HCT116 (cell line): ENCODE data around the gene SLC9A7. TPM values are rescaled to one million over a fixed set of nuclear protein-coding genes. Genes with fewer than 3 reads are reported as not detected.

Source experiments
- ATAC-seq: fragments of 200-7000 bp; cut with Tn5 transposase; 2 replicates; pipeline ENCODE4 v1.9.1; 2020; ENCODE audit warnings: mild to moderate bottlenecking, moderate library complexity
- BruUV-seq: library from RNA; stranded (reverse); fragments of 400-500 nt; replicated peaks from 2 replicates; lab custom pipeline; 2021; lab: Mats Ljungman, UMichigan
- CTCF ChIA-PET: fragments of 300-600 bp; sonication (Branson Sonifier 250); formaldehyde crosslinking; loops from one replicate; lab custom pipeline; 2021; ENCODE audit warnings: antibody characterized with exemption; lab: Charles Lee
- POLR2A ChIA-PET: fragments of 300-600, 350-600 bp; sonication (Branson Sonifier 250); formaldehyde crosslinking; loops from one replicate; lab custom pipeline; 2021; ENCODE audit warnings: antibody characterized with exemption; lab: Charles Lee
- RAD21 ChIA-PET, 2 experiments: fragments of 300-600 bp; sonication (Branson Sonifier 250); formaldehyde crosslinking; loops; one replicate each; lab custom pipeline; 2023; ENCODE audit warnings: low total read pairs in 2 of 2; ENCODE audit not compliant: uncharacterized antibody in 2 of 2, unreplicated experiment in 2 of 2, low non-redundant PET in 1 of 2; lab: Charles Lee
- DNase-seq: peaks from one replicate; pipeline ENCODE4 v3.0.0-alpha.2; 2010; ENCODE audit warnings: low read depth, low spot score
- H2AFZ ChIP-seq: fragments of 200-600 bp; shearing (Covaris generic), sonication (generic); 2 replicates; pipeline ENCODE4 v1.6.1; 2017; ENCODE audit warnings: low read depth, mixed run types, mixed read lengths, antibody characterized with exemption, low read length; ENCODE audit not compliant: poor library complexity, severe bottlenecking
- H3K27ac ChIP-seq: 2 replicates; pipeline ENCODE4 v1.5.1; 2012; ENCODE audit warnings: low read depth, low read length
- H3K27me3 ChIP-seq: fragments of 200-600 bp; sonication (generic); 2 replicates; pipeline ENCODE4 v1.6.1; 2016; ENCODE audit warnings: mixed run types, low read length, mixed read lengths; ENCODE audit not compliant: insufficient read depth
- H3K36me3 ChIP-seq, 2 experiments: fragments of 200-500 bp in 1 of 2; fragments of 200-600 bp in 1 of 2; sonication (Bioruptor generic) in 1 of 2; sonication (generic) in 1 of 2; 2 replicates each; pipeline versions ENCODE4 v1.5.1 to v1.6.1; 2014 to 2016; ENCODE audit warnings: low read length in 2 of 2, inconsistent platforms in 1 of 2, mixed read lengths in 1 of 2, mixed run types in 1 of 2; ENCODE audit not compliant: insufficient read depth in 2 of 2, control insufficient read depth in 1 of 2
- H3K4me1 ChIP-seq, 2 experiments: fragments of 200-600 bp in 1 of 2; sonication (generic) in 1 of 2; 2 replicates each; pipeline versions ENCODE4 v1.5.1 to v1.6.1; 2012 to 2017; ENCODE audit warnings: low read length in 2 of 2, inconsistent platforms in 1 of 2, mild to moderate bottlenecking in 1 of 2, mixed read lengths in 1 of 2, mixed run types in 1 of 2, moderate library complexity in 1 of 2; ENCODE audit not compliant: insufficient read depth in 2 of 2, control insufficient read depth in 1 of 2
- H3K4me2 ChIP-seq: fragments of 200-600 bp; sonication (generic); 2 replicates; pipeline ENCODE4 v1.6.1; 2017; ENCODE audit warnings: mixed run types, low read length, mixed read lengths
- H3K4me3 ChIP-seq, 2 experiments: fragments of 200-600 bp in 1 of 2; sonication (generic) in 1 of 2; replicated peaks in 1 of 2; 2 replicates each; pipeline ENCODE4 v1.5.1; 2011 to 2016; ENCODE audit warnings: low read length in 2 of 2, control low read depth in 1 of 2, low read depth in 1 of 2, mild to moderate bottlenecking in 1 of 2, mixed read lengths in 1 of 2, mixed run types in 1 of 2
- H3K79me2 ChIP-seq: fragments of 200-600 bp; sonication (generic); 2 replicates; pipeline ENCODE4 v1.6.1; 2017; ENCODE audit warnings: mild to moderate bottlenecking, mixed run types, low read length, moderate library complexity, mixed read lengths; ENCODE audit not compliant: insufficient read depth
- H3K9ac ChIP-seq: fragments of 200-600 bp; sonication (generic); 2 replicates; pipeline ENCODE4 v1.6.1; 2016; ENCODE audit warnings: low read length, mixed read lengths
- H3K9me2 ChIP-seq: fragments of 200-600 bp; sonication (generic), shearing (Covaris generic); 2 replicates; pipeline ENCODE4 v1.6.1; 2017; ENCODE audit warnings: mixed run types, mild to moderate bottlenecking, moderate library complexity; ENCODE audit not compliant: insufficient read depth
- H3K9me3 ChIP-seq, 2 experiments: fragments of 200-500 bp in 1 of 2; fragments of 200-600 bp in 1 of 2; sonication (Bioruptor generic) in 1 of 2; sonication (generic) in 1 of 2; 2 replicates each; pipeline ENCODE4 v1.6.1; 2014 to 2017; ENCODE audit warnings: low read length in 2 of 2, mixed read lengths in 2 of 2, inconsistent platforms in 1 of 2, low read depth in 1 of 2, mild to moderate bottlenecking in 1 of 2, mixed run types in 1 of 2, moderate library complexity in 1 of 2; ENCODE audit not compliant: control insufficient read depth in 1 of 2, insufficient read depth in 1 of 2
- H4K20me1 ChIP-seq: fragments of 200-600 bp; sonication (generic), shearing (Covaris generic); 2 replicates; pipeline ENCODE4 v1.6.1; 2017; ENCODE audit warnings: mixed run types, mild to moderate bottlenecking, moderate library complexity; ENCODE audit not compliant: insufficient read depth
- ATF3 ChIP-seq: IDR thresholded peaks from 2 replicates; pipeline ENCODE4 v1.6.1; 2012
- CEBPB ChIP-seq: IDR thresholded peaks from 2 replicates; pipeline ENCODE4 v1.6.1; 2012; ENCODE audit warnings: low read depth
- EGR1 ChIP-seq: IDR thresholded peaks from 2 replicates; pipeline ENCODE4 v1.6.1; 2012; ENCODE audit warnings: low read depth
- ELF1 ChIP-seq: IDR thresholded peaks from 2 replicates; pipeline ENCODE4 v1.6.1; 2012; ENCODE audit warnings: low read depth, borderline replicate concordance
- EZH2 ChIP-seq: fragments of 200-600 bp; sonication (generic); IDR thresholded peaks from 2 replicates; pipeline ENCODE4 v1.6.1; 2017; ENCODE audit warnings: antibody characterized with exemption, mixed run types
- FOSL1 ChIP-seq: IDR thresholded peaks from 2 replicates; pipeline ENCODE4 v1.6.1; 2012; ENCODE audit warnings: low read depth
- POLR2A ChIP-seq: IDR thresholded peaks from 2 replicates; pipeline ENCODE4 v1.7.0; 2011; ENCODE audit warnings: borderline replicate concordance; ENCODE audit not compliant: insufficient read depth, insufficient read length; ENCODE audit errors: extremely low read depth
- POLR2AphosphoS5 ChIP-seq: IDR thresholded peaks from 2 replicates; pipeline ENCODE4 v1.6.1; 2011; ENCODE audit warnings: mild to moderate bottlenecking, low read depth, low read length, moderate library complexity
- RAD21 ChIP-seq: IDR thresholded peaks from 2 replicates; pipeline ENCODE4 v1.6.1; 2012; ENCODE audit warnings: low read depth, mild to moderate bottlenecking
- SIN3A ChIP-seq: IDR thresholded peaks from 2 replicates; pipeline ENCODE4 v1.6.1; 2012; ENCODE audit warnings: low read depth
- SP1 ChIP-seq: IDR thresholded peaks from 2 replicates; pipeline ENCODE4 v1.6.1; 2012; ENCODE audit warnings: low read depth
- ZFX ChIP-seq: fragments of 450-650 bp; IDR thresholded peaks from 2 replicates; pipeline ENCODE4 v1.6.1; 2017
- ZNF274 ChIP-seq: fragments of 200-500 bp; sonication (Bioruptor generic); IDR thresholded peaks from 2 replicates; pipeline ENCODE4 v1.6.1; 2014; ENCODE audit warnings: mild to moderate bottlenecking, low read depth, low read length, inconsistent platforms
- intact Hi-C: fragments of 100-400 bp; cut with micrococcal nuclease; formaldehyde crosslinking; loops from 2 replicates; pipeline ENCODE4 v1.10.0; 2022
- total RNA-seq: library from RNA; stranded (reverse); gene quantifications from one replicate; pipeline ENCODE4 v1.2.1, GENCODE V29; 2021; ENCODE audit not compliant: unreplicated experiment
- TF ChIP-seq, protein P1 (sequence below): IDR thresholded peaks from 2 replicates; pipeline ENCODE4 v1.6.1; 2012
- TF ChIP-seq, protein P2 (sequence below): IDR thresholded peaks from 2 replicates; pipeline ENCODE4 v1.6.1; 2011; ENCODE audit warnings: mild to moderate bottlenecking, low read length, moderate library complexity; ENCODE audit not compliant: insufficient replicate concordance; ENCODE audit errors: extremely low read depth

The SLC9A7 gene
- total RNA-seq, 1 experiment from 2014 or later = 18.6 TPM

DNA sequence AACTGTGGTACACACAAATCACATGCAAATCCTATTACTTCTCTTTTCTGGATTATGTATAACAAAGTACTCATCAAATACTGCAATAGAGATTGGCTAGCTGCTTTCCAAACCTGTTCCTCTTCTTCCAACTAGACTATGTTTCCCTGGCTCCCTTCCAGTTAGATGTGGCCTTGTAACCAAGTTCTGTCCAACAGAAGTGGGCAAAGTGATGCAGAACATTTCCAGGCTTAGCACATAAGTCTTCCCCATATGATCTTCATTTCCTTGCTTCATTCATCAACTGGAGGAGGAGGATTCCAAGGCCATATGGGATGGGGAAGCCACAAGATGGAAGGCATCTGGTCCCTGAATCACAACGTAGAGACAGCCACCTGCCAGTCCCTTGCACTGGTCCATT is 8.0 kb downstream of the SLC9A7 start:
- no peak for TF ChIP-seq ZFX
- no peak for TF ChIP-seq ZNF274
- TF ChIP-seq CEBPB = no peak
- TF ChIP-seq ATF3 = no peak
- no peak for TF ChIP-seq EZH2
- TF ChIP-seq SIN3A = no peak
- no peak for TF ChIP-seq ELF1
- TF ChIP-seq RAD21 = no peak
- TF ChIP-seq POLR2A = no peak
- TF ChIP-seq, protein P1, sequence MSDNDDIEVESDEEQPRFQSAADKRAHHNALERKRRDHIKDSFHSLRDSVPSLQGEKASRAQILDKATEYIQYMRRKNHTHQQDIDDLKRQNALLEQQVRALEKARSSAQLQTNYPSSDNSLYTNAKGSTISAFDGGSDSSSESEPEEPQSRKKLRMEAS = no peak
- no peak for TF ChIP-seq FOSL1
- TF ChIP-seq, protein P2, sequence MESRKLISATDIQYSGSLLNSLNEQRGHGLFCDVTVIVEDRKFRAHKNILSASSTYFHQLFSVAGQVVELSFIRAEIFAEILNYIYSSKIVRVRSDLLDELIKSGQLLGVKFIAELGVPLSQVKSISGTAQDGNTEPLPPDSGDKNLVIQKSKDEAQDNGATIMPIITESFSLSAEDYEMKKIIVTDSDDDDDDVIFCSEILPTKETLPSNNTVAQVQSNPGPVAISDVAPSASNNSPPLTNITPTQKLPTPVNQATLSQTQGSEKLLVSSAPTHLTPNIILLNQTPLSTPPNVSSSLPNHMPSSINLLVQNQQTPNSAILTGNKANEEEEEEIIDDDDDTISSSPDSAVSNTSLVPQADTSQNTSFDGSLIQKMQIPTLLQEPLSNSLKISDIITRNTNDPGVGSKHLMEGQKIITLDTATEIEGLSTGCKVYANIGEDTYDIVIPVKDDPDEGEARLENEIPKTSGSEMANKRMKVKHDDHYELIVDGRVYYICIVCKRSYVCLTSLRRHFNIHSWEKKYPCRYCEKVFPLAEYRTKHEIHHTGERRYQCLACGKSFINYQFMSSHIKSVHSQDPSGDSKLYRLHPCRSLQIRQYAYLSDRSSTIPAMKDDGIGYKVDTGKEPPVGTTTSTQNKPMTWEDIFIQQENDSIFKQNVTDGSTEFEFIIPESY = no peak
- no peak for TF ChIP-seq EGR1
- no peak for TF ChIP-seq POLR2AphosphoS5
- no peak for TF ChIP-seq SP1
- Histone ChIP-seq H3K79me2 (no peaks in the 10 kb centered on the region), H3K9me2 (no peaks in the 10 kb centered on the region), H3K27me3 (no peaks in the 10 kb centered on the region), H3K4me3 (no peak overlapping the region), H3K4me2 (no peak overlapping the region), H4K20me1 (no peaks in the 10 kb centered on the region), H3K36me3 (no peaks in the 10 kb centered on the region), H3K9ac (no peak overlapping the region), H3K9me3 (no peaks in the 10 kb centered on the region), H3K27ac (no peak overlapping the region), H2AFZ (no peak overlapping the region), H3K4me1 (peaks cover 0 to 2% of the 10 kb centered on the region in 2 experiments; a peak in 1 of 4 replicates)
- ChIA-PET POLR2A (no interaction called here), RAD21 (no interaction called here), CTCF (no interaction called here)
- ATAC-seq (no peak), DNase-seq (no peak)
- intact Hi-C loops = loop anchor here (10.0 kb wide), 1 partner anchor 344 kb away; no protein-coding TSS in a partner anchor
- no TSS peak for BruUV-seq
